ENCODE results near the gene ATG2A. TPM values are rescaled to one million over a fixed set of nuclear protein-coding genes. Genes with fewer than 3 reads are reported as not detected.
A peak's percentile ranks its signal among the peaks of the same experiment; 100 is the strongest.

The ATG2A gene
- total RNA-seq, 1 donor from 2014 or later: 21.4 TPM

DNA sequence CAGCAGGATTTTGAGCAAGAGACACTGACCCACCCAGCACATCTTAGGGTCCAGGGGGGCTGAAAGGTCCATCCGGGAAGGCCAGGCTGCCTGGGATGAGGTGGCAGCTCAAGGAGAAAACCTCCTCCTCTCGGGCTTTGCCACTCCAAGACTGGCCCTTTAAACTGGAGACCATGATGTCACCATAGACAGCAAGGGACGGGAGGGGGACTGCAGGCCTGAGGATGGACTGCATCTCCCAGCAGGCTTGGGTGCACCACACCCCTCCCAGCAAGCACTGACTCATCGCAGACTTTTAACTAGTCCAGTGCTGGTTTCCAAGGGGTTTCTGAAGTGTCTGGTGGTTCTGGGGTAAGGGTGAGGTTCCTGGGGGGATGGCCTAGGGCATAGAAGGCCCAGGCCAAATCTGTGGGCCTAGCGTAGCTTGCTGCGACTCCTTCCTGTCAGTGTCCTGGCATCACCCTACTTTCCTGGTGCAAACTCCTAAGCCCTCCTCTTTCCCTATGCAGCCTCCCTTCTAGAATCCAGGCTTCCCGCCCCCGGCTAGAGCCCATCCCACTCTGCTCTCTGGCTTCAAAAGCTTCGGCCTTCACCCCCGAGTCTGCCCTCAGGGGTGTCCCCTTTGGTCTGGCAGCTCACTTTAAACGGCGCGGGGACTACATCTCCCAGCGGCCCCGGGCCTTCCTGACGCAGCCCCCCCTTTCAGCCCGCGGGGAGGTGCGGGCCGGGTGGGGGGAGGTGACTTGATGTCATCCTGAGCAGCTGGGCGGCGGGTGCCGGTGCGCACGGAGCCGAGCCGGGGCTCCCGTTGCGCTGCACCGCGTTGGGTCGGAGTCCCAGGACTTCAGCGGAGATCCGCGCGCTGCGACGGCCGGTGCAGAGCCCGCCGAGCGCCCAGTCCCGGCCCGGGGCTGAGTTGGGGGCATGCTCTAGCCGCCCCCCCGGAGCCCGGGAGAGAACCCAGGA, 7.2 kb upstream of the ATG2A start, which contains the start of gene PPP2R5B:
Gene PPP2R5B, plus strand, starts transcription at position 746 of the 966 bp plus-strand sequence. CDS start 1,046 bp downstream, outside the sequence.
- Mint-ChIP-seq H3K36me3 (ENCODE audit: low read depth, unreplicated experiment) (peaks cover 7% of the 10 kb centered on the region), H3K4me3 (ENCODE audit: unreplicated experiment) (peak within 1 kb of the TSS; percentile 96), H3K27me3 (ENCODE audit: low read depth, unreplicated experiment) (no peaks in the 10 kb centered on the region), H3K4me1 (ENCODE audit: low read depth, unreplicated experiment) (peaks cover 3% of the 10 kb centered on the region), H3K27ac (ENCODE audit: unreplicated experiment) (peak within 1 kb of the TSS; percentile 99), H3K9me3 (ENCODE audit: unreplicated experiment) (no peaks in the 10 kb centered on the region)
- Histone ChIP-seq H2AFZ (ENCODE audit: low read depth, low read length) (peak within 1 kb of the TSS; percentile 82), H3K27ac (ENCODE audit: low read depth, low read length) (peak within 1 kb of the TSS; percentile 84), H3K4me1 (ENCODE audit: insufficient read depth, low read length) (peaks cover 11% of the 10 kb centered on the region), H3K9ac (ENCODE audit: low read length) (peak within 1 kb of the TSS; percentile 82), H4K20me1 (ENCODE audit: insufficient read depth, low read length) (peaks cover 13% of the 10 kb centered on the region), H3K4me2 (ENCODE audit: low read length) (peak within 1 kb of the TSS; percentile 91), H3K36me3 (ENCODE audit: insufficient read depth, low read length) (peaks cover 3% of the 10 kb centered on the region), H3K4me3 (ENCODE audit: insufficient read depth, low read depth, low read length) (peak within 1 kb of the TSS; percentile 86), H3K79me2 (ENCODE audit: insufficient read depth, low read length) (peaks cover 6% of the 10 kb centered on the region), H3K9me3 (ENCODE audit: insufficient read depth, low read depth, low read length) (no peaks in the 10 kb centered on the region), H3K27me3 (ENCODE audit: insufficient read depth, low read length) (no peaks in the 10 kb centered on the region)
- FAIRE-seq (peak; percentile 99), DNase-seq (ENCODE audit: low read depth) (peak; percentile 92)
- no peak for TF ChIP-seq EZH2 (IDR thresholded peaks at IDR 0.05; ENCODE audit: insufficient read depth, low read length)
- TF ChIP-seq, protein P1, sequence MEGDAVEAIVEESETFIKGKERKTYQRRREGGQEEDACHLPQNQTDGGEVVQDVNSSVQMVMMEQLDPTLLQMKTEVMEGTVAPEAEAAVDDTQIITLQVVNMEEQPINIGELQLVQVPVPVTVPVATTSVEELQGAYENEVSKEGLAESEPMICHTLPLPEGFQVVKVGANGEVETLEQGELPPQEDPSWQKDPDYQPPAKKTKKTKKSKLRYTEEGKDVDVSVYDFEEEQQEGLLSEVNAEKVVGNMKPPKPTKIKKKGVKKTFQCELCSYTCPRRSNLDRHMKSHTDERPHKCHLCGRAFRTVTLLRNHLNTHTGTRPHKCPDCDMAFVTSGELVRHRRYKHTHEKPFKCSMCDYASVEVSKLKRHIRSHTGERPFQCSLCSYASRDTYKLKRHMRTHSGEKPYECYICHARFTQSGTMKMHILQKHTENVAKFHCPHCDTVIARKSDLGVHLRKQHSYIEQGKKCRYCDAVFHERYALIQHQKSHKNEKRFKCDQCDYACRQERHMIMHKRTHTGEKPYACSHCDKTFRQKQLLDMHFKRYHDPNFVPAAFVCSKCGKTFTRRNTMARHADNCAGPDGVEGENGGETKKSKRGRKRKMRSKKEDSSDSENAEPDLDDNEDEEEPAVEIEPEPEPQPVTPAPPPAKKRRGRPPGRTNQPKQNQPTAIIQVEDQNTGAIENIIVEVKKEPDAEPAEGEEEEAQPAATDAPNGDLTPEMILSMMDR (IDR thresholded peaks at IDR 0.05; ENCODE audit: insufficient read depth, low read depth, low read length): no peak

GRCh38 chr11:64923151-64923661, 6.2 kb upstream of the ATG2A start:
- H3K4me3 Mint-ChIP-seq (ENCODE audit: unreplicated experiment): no peak overlapping the region
- H3K4me1 Mint-ChIP-seq (ENCODE audit: low read depth, unreplicated experiment): peaks cover 3% of the 10 kb centered on the region
- DNase-seq (ENCODE audit: low read depth) (no peak), FAIRE-seq (no peak)
- Histone ChIP-seq H3K4me2 (ENCODE audit: low read length) (no peak overlapping the region), H3K9me3 (ENCODE audit: insufficient read depth, low read depth, low read length) (no peaks in the 10 kb centered on the region), H3K4me3 (ENCODE audit: insufficient read depth, low read depth, low read length) (no peak overlapping the region), H3K36me3 (ENCODE audit: insufficient read depth, low read length) (no peaks in the 10 kb centered on the region), H2AFZ (ENCODE audit: low read depth, low read length) (peak overlapping the region; percentile 82), H3K4me1 (ENCODE audit: insufficient read depth, low read length) (peaks cover 13% of the 10 kb centered on the region), H3K27ac (ENCODE audit: low read depth, low read length) (no peak overlapping the region), H3K9ac (ENCODE audit: low read length) (peak overlapping the region; percentile 82), H4K20me1 (ENCODE audit: insufficient read depth, low read length) (peaks cover 13% of the 10 kb centered on the region), H3K79me2 (ENCODE audit: insufficient read depth, low read length) (peaks cover 6% of the 10 kb centered on the region), H3K27me3 (ENCODE audit: insufficient read depth, low read length) (no peaks in the 10 kb centered on the region)
- peaks cover 7% of the 10 kb centered on the region for H3K36me3 Mint-ChIP-seq (ENCODE audit: low read depth, unreplicated experiment)
- no peak overlapping the region for H3K27ac Mint-ChIP-seq (ENCODE audit: unreplicated experiment)
- no peak for TF ChIP-seq EZH2 (IDR thresholded peaks at IDR 0.05; ENCODE audit: insufficient read depth, low read length)
- TF ChIP-seq, protein P1 (IDR thresholded peaks at IDR 0.05; ENCODE audit: insufficient read depth, low read depth, low read length): no peak
- H3K9me3 Mint-ChIP-seq (ENCODE audit: unreplicated experiment): no peaks in the 10 kb centered on the region
- H3K27me3 Mint-ChIP-seq (ENCODE audit: low read depth, unreplicated experiment): no peaks in the 10 kb centered on the region

All from astrocyte (in vitro differentiated cells and primary cell).